Heart left ventricle (tissue), 13 donors: Measurements from ENCODE around the gene KIR2DL1.
"Not testable (repeated sequence)": the region's sequence is repeated elsewhere in the genome, so short reads cannot be mapped to it uniquely, and the experiment has no call there.

Experiments
- POLR2A ChIP-seq, 2 donors: fragments of 450-650 bp; IDR thresholded peaks; one replicate each; pipeline ENCODE4 v1.6.1; 2017; ENCODE audit warnings: antibody characterized with exemption in 2 of 2, mild to moderate bottlenecking in 2 of 2, moderate library complexity in 2 of 2
- TF ChIP-seq, protein P1 (sequence below), 12 donors: fragments of 200-600 bp; sonication (generic) in 4 of 12; IDR thresholded peaks; one replicate each; pipeline versions ENCODE4 v1.5.0 to v1.8.0; 2018 to 2022; ENCODE audit warnings: antibody characterized with exemption in 12 of 12, mild to moderate bottlenecking in 5 of 12
- donor health status: ischemic (EF 13 %, LVEDD 7.1; RV severe dilation, severe dysfunction).
- donor health status: DM: no; HTN: yes; CAD: no.
- donor health status: DM: no; HTN: no; CAD: no.
- donor health status: ischemic (EF 25% LVEDD 6.9; RV normal size, moderate dysfunction).
- donor health status: ischemic (EF 25% LVEDD 5.7; RV mildly dilated, moderate dysfunction).
- donor health status: ischemic (EF 35%, LVEDD 5.7; RV mildly dilated, moderate dysfunction).
- donor health status: nonischemic (EF 11% LVEDD 7.7; RV severe dilation, severe dysfunction).
- donor health status: DM: yes; HTN: yes; CAD: no.
- donor health status: PGD.
- donor health status: ischemic (EF 29% LVEDD 5.4; RV normal size, mild dysfunction).
- donor health status: nonischemic (EF 23%, LVEDD 6.1; RV moderate dilation, normal function).

DNA sequence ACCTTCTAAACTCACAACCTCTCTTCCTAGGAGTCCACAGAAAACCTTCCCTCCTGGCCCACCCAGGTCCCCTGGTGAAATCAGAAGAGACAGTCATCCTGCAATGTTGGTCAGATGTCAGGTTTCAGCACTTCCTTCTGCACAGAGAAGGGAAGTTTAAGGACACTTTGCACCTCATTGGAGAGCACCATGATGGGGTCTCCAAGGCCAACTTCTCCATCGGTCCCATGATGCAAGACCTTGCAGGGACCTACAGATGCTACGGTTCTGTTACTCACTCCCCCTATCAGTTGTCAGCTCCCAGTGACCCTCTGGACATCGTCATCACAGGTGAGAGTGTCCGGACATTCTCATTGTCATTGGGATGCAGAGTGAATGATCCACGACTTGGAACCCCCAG lies 27.6 kb upstream of the KIR2DL1 start:
- TF ChIP-seq, protein P1, sequence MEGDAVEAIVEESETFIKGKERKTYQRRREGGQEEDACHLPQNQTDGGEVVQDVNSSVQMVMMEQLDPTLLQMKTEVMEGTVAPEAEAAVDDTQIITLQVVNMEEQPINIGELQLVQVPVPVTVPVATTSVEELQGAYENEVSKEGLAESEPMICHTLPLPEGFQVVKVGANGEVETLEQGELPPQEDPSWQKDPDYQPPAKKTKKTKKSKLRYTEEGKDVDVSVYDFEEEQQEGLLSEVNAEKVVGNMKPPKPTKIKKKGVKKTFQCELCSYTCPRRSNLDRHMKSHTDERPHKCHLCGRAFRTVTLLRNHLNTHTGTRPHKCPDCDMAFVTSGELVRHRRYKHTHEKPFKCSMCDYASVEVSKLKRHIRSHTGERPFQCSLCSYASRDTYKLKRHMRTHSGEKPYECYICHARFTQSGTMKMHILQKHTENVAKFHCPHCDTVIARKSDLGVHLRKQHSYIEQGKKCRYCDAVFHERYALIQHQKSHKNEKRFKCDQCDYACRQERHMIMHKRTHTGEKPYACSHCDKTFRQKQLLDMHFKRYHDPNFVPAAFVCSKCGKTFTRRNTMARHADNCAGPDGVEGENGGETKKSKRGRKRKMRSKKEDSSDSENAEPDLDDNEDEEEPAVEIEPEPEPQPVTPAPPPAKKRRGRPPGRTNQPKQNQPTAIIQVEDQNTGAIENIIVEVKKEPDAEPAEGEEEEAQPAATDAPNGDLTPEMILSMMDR (IDR thresholded peaks at IDR 0.05) = not testable (repeated sequence)
- not testable (repeated sequence) for TF ChIP-seq POLR2A (IDR thresholded peaks at IDR 0.05)
